ENCODE measurements around the gene ING1. TPM values are rescaled to one million over a fixed set of nuclear protein-coding genes. Genes with fewer than 3 reads are reported as not detected.
A peak's percentile ranks its signal among the peaks of the same experiment; 100 is the strongest.
"Not testable (repeated sequence)": the region's sequence is repeated elsewhere in the genome, so short reads cannot be mapped to it uniquely, and the experiment has no call there.

Gene ING1
- total RNA-seq, 2 donors from 2014 or later: 11.6 to 26.3 TPM

DNA sequence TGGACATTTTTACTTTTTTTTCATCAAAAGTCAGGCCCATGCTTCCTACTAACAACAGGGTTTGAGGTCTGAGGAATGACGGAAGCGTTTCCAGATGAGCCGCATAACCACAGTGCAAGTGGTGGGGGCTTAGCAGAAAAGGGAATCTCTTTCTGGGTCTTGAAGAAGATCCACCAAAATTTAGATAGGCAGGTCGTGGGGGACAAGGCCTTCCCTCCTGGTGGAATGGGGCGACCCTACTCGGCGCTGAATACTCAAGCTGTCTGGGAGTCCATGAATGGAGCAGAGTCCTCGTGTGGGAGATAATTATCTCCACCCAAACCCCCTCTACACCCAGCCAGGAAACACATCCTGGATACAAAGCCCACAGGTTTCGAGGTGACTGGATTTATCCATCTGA lies 44.5 kb upstream of the ING1 start:
- Histone ChIP-seq H3K9me3 (no peaks in the 10 kb centered on the region), H3K27me3 (replicated peaks; ENCODE audit: insufficient read depth) (no peaks in the 10 kb centered on the region), H3K4me3 (no peak overlapping the region), H3K36me3 (peaks cover 27% of the 10 kb centered on the region), H3K27ac (no peak overlapping the region), H3K4me1 (ENCODE audit: control insufficient read depth in 1 of 2, low read depth in 2 of 2) (no peaks in the 10 kb centered on the region)
- ATAC-seq (ENCODE audit: insufficient number of reproducible peaks, low FRiP score, low read depth) (no peak), DNase-seq (ENCODE audit: low spot score) (no peak)
- TF ChIP-seq, protein P1, sequence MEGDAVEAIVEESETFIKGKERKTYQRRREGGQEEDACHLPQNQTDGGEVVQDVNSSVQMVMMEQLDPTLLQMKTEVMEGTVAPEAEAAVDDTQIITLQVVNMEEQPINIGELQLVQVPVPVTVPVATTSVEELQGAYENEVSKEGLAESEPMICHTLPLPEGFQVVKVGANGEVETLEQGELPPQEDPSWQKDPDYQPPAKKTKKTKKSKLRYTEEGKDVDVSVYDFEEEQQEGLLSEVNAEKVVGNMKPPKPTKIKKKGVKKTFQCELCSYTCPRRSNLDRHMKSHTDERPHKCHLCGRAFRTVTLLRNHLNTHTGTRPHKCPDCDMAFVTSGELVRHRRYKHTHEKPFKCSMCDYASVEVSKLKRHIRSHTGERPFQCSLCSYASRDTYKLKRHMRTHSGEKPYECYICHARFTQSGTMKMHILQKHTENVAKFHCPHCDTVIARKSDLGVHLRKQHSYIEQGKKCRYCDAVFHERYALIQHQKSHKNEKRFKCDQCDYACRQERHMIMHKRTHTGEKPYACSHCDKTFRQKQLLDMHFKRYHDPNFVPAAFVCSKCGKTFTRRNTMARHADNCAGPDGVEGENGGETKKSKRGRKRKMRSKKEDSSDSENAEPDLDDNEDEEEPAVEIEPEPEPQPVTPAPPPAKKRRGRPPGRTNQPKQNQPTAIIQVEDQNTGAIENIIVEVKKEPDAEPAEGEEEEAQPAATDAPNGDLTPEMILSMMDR (IDR thresholded peaks at IDR 0.05): no peak

DNA sequence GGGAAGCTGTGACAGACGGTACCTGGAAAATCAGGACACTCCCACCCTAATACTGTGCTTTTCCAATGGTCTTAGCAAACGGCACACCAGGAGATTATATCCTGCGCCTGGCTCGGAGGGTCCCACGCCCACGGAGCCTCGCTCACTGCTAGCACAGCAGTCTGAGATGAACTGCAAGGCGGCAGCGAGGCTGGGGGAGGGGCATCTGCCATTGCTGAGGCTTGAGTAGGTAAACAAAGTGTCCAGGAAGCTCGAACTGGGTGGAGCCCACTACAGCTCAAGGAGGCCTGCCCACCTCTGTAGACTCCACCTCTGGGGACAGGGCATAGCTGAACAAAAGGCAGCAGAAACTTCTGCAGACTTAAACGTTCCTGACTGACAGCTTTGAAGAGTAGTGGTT lies 43.7 kb upstream of the ING1 start:
- not testable (repeated sequence) for DNase-seq (ENCODE audit: low spot score); ATAC-seq (ENCODE audit: insufficient number of reproducible peaks, low FRiP score, low read depth); H3K9me3 ChIP-seq; H3K4me1 ChIP-seq (ENCODE audit: control insufficient read depth in 1 of 2, low read depth in 2 of 2); H3K4me3 ChIP-seq; H3K27ac ChIP-seq; H3K27me3 ChIP-seq (replicated peaks; ENCODE audit: insufficient read depth)
- peaks cover 24% of the 10 kb centered on the region for H3K36me3 ChIP-seq

DNA sequence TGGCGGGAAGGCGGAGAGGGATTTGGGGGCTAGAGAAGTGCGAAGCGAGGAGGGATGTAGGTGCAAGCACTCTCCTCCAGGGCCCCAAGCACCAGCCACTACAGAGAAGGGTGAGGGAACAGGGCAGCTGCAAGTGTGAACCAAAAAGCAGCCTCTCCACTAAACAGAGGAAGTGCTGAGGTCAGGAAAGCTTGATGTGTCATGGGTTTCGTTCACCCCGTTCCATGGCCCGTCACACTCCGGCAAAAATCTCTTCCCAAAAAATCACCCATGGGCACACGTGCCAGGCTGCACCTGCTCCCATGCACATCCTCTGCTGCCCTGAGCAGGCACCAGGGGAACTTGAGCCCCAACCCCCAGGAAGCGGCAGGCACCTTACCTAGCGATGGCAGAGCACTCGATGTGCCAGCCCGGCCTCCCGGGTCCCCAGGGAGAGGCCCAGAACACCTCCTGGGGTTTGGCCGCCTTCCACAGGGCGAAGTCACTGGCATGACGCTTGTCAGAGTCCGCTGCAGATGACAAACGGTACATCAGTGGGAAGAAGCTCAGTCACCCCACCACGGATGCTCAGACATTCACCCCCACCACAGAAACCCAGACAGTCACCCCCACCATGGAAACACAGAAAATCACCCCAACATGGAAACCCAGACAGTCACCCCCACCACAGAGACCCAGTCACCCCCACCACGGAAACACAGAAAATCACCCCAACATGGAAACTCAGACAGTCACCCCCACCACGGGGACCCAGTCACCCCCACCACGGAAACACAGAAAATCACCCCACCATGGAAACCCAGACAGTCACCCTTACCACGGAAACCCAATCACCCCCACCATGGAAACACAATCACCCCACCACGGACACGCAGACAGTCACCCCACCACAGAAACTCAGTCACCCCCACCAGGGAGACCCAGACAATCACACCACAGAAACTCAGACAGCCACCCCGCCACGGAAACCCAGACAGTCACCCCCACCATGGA lies 36.6 kb upstream of the ING1 start:
- Histone ChIP-seq H3K4me1 (ENCODE audit: control insufficient read depth in 1 of 2, low read depth in 2 of 2) (no peaks in the 10 kb centered on the region), H3K27me3 (replicated peaks; ENCODE audit: insufficient read depth) (no peaks in the 10 kb centered on the region), H3K9me3 (no peaks in the 10 kb centered on the region), H3K4me3 (no peak overlapping the region), H3K36me3 (peaks cover 25% of the 10 kb centered on the region), H3K27ac (no peak overlapping the region)
- TF ChIP-seq, protein P1 (IDR thresholded peaks at IDR 0.05): no peak
- DNase-seq (ENCODE audit: low spot score) (no peak), ATAC-seq (ENCODE audit: insufficient number of reproducible peaks, low FRiP score, low read depth) (no peak)

DNA sequence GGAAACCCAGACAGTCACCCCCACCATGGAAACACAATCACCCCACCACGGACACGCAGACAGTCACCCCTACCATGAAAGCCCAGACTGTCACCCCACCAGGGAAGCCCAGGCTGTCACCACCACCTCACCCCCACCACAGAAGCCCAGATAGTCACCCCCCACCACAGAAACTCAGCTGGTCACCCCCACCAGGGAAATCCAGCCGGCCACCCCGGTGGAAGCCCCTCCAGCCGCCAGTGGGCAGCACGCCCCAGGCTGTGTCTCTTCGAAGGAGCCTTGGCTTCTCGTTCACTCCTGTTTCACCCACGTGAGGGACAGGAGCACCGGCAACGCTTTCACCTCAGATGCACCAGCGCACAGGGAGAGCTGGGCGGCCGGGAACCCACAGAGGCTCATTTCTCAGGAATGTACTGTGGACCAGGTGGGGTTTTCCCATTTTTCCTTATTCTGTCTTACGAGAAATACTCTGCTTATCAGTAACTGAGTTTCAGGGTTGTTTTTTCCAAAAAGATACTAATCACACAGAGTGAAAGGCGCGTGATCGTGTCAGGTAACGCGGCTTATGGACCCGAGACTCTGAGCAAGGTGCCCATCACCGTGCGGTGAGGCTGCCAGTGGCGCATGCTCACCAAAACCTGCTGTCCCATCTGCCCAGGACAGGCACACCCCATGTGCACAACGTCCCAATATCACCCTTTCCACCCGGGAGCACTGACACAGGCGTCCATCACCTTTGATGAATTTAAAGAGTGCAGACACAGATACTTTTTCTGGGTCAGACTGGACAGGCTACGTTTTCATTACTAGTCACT lies 35.6 kb upstream of the ING1 start:
- Histone ChIP-seq H3K27me3 (replicated peaks; ENCODE audit: insufficient read depth) (no peaks in the 10 kb centered on the region), H3K4me3 (no peak overlapping the region), H3K4me1 (ENCODE audit: control insufficient read depth in 1 of 2, low read depth in 2 of 2) (no peaks in the 10 kb centered on the region), H3K9me3 (no peaks in the 10 kb centered on the region), H3K27ac (no peak overlapping the region), H3K36me3 (peaks cover 36% of the 10 kb centered on the region)
- DNase-seq (ENCODE audit: low spot score) (no peak), ATAC-seq (ENCODE audit: insufficient number of reproducible peaks, low FRiP score, low read depth) (no peak)
- TF ChIP-seq, protein P1 (IDR thresholded peaks at IDR 0.05): no peak

DNA sequence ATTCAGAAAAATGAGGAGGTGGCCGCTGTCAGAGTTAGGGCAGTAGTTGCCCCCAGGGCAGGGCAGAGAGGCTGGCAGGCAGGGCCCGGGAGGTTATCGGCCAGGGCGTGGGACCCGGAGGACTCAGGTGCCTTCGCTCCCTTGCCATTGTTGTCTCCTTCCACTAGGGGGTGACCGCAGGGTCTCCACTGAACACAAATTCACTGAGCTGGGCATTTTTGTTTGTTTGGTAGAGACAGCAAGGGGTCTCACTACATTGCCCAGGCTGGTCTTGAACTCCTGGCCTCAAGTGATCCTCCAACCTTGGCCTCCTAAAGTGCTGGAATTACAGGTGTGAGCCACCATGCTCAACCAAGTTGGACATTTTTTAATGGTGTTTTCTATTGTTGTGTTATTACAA lies 32.6 kb upstream of the ING1 start:
- Histone ChIP-seq H3K4me3 (no peak overlapping the region), H3K4me1 (ENCODE audit: control insufficient read depth in 1 of 2, low read depth in 2 of 2) (no peaks in the 10 kb centered on the region), H3K36me3 (peaks cover 42% of the 10 kb centered on the region), H3K9me3 (no peaks in the 10 kb centered on the region), H3K27me3 (replicated peaks; ENCODE audit: insufficient read depth) (no peaks in the 10 kb centered on the region), H3K27ac (no peak overlapping the region)
- DNase-seq (ENCODE audit: low spot score): no peak
- ATAC-seq (ENCODE audit: insufficient number of reproducible peaks, low FRiP score, low read depth): no peak
- TF ChIP-seq, protein P1 (IDR thresholded peaks at IDR 0.05): peak; percentile 30

Data from thoracic aorta (tissue), 2 donors.